NCI-H1694 (cell line): Measurements from ENCODE around the gene SREBF1.
"Not testable (repeated sequence)": the region's sequence is repeated elsewhere in the genome, so short reads cannot be mapped to it uniquely, and the experiment has no call there.

Source experiments
- DNase-seq: peaks from one replicate; lab custom pipeline; 2025; lab: John Stamatoyannopoulos, UW

SREBF1 gene

DNA sequence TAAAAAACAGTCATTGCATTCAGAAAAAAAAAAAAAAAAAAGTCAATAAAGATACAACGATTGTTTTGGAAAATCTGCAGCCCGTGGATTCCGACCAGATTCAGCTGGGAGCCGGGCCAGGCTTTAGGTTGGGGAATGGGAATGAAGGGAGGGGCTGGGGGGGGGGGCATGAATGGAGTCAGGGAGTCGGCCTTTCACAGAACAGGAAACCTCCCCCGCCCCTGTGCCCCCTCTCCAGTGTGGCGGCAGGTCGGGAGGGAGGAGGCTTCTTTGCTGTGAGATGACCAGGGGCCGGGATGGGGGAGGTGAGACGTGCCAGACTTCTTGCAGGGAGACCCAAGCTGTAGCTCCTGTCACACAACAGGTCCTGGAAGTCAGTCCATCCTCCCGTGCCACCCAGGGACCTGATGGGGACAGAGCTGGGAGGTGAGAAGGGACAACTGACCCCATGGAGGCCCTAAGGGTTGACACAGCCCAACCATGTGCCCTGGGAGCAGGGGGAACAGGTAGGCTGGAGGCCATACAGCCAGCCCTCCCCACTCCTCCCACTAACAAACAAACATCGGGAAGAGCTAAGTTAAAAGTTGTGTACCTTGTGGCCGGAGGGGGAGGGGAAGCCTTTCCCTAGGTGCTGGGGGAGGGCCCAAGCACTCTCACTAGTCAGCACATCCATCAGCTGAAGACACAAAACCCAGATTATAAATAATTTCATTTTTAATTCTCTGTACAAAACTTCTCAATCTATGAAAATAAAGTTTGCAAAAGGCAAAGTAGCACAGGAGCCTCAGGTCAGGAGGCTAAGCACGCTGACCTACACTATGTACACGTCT lies 25.2 kb downstream of the SREBF1 start:
- no peak for DNase-seq

DNA sequence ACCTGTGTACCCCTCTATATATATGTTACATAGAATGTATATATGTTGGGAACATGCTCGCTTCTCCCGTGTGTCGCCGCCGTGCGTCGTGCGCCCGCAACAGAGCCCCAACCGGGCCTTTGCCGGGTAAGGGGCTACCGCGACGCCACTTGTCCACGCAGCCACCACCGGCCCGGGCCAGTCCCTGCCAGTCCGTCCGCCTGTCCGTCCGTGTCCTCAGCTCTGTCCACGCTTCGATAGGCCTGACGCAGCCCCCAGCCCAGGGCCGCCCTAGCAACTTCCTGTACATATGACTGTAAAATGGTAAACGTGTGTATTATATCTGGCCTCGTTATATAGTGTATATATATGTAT lies 25.9 kb downstream of the SREBF1 start:
- DNase-seq: no peak

DNA sequence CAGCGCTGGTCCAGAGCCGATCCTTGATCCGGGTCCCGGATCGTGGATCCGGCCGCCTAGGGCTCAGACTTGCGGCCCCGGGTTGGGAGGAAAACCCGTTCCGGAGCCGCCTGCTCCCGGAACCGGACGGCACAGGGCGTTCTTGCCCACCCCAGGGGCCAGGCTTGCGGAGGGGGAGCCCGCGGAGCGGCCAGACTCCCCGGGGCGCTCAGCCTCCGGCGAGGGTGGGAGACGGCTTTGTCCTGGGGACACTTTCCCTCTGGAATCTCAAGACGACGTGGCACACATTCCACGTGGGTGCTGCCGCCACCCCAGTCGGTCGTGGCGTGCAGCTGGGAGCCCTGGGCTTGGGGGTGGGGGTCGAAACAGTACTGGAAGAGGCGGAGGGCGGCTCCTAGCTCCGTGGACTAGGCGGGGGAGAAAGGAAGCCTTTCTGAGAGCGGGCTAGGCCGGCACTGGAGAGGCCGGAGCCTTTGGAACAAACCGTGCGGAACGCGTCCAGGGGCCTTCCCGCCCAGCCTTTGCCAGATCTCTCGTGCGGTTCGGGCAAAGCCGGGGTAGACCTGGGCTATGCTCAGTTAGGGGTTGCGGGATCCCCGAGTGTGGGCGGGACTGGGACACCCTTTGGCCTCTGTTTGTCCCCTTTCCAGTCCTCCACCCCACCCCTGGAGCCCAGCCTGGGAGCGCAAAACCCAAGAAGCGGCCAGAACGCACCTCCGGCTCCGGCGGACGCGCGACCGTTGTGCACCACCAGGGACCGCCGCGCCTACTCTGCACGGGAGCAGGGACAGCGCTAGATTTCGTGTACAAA lies 26.5 kb downstream of the SREBF1 start:
- no peak for DNase-seq

DNA sequence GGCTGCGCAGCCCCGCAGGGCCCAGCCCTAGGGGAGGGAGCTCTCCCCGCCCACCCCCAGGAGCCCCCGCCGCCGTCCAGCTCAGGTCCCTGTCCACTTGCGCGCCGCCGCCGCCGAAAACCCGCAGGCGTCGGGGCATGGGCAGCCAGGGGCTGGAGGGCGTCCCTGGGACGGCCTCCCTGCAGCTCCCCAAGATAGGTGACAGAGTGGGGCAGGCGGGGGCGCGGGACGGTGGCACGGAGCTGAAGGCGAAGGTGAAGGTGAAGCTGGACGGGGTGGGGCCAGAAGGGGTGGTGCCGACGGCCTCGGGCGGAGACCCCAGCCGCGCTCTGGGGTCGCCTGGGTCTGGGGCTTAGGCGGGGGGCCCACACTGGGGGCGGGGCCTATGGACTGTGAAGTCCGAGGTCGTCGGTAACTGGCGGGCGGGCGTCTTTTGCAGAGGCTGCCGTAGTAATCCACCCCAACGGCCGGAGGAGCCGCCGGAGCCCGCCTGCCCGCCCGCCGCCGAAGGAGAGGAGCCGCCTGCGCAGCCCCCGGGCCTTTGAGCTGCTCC lies 27.2 kb downstream of the SREBF1 start:
- no peak for DNase-seq

DNA sequence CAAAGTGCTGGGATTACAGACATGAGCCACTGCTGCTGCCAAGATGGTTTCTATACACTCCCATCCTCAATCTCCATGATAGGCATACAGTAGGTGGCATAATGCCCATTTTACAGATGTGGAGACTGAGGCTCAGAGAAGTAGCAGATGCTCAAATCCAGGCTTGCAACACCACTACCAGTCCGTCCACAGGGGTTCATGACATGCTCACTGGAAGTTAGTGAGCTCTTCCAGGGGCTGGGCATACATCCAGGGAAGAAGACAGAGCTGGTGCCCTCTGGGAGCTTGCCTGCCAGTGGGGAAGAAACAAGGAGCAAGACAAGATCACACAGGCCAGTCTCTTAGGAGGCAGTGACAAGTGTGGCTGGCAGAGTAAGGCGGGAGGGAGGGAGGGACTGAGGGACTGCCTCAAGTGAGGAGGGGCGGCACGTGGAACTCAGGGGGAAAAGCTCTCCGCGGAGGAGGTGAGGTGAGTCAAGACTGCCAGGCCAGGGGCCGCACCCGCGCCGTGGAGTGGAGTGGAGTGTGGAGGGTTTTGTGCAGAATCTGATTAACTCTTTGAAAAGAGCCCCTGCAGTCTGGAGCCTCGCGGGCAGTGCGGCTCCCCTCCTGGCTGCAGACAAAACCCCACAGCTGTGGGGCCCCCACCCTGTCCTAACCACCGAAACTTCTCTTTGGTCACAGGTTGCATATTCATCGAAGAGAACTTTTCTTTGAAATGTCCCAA lies 27.9 kb downstream of the SREBF1 start:
- no peak for DNase-seq

DNA sequence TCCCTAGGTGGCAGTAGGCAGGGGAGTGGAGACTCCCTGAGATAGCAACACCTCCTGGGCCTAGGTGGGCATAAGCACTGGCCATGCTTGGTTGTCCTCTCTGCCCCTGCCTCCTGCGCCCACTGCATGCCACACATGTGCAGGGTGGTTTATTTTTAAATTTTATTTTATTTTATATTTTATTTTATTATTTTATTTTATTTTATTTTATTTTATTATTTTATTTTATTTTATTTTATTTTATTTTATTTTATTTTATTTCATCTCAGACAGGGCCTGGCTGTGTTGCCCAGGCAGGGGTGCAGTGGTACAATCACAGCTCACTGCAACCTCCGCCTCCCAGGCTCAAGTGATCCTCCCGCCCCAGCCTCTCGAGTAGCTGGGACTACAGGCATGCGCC lies 28.6 kb downstream of the SREBF1 start:
- DNase-seq: not testable (repeated sequence)

DNA sequence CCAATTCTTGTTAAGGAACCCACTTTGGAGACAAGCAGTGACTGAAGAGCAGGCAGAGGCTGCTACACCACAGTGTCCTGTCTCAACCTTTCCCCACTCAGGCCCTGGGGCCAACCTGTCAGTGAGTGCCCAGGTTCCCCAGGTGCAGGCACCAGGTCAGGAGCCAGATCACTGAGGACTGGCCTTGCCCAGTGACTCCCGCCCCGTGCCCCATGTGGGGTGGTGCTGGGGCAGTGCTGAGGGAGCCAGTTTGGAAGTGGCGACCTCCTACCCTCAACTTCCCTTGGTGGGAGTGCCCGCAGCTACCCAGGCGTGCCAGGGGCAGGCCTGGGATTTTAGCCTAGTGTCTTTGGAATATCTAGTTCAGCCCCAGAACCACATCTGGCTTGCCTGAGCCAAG lies 29.3 kb downstream of the SREBF1 start:
- no peak for DNase-seq

DNA sequence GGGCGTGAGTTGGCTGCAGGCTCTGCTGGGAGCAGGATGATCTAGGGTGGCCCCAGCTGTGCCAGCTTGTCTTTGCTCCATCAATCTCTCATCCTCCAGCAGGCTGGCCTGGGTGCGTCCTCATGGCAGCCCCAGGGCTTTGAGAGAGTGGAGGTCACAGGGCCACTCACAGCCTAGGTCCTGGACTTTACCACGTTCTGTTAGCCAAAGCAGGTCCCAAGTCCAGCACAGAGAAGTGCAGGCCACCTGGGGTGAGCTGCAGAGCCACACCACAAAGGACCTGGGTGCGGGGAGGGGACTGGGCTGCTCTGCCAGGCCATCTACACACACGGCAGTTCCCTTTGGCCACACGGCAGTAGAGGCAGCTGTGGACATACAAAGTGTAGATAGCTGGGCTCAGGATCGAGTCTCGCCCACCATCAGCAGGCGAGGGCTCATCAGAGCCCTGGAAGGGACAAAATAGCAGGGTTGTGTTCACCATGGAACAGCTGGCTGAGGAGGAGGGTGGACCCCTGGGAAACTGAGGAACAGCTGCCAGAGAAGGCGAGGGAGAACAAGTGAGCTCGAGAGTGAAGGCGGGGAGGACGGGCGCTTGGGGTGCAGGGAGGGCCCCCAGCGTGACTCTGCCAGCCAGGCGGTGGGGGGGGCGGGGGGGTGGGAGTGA lies 30.0 kb downstream of the SREBF1 start:
- no peak for DNase-seq

DNA sequence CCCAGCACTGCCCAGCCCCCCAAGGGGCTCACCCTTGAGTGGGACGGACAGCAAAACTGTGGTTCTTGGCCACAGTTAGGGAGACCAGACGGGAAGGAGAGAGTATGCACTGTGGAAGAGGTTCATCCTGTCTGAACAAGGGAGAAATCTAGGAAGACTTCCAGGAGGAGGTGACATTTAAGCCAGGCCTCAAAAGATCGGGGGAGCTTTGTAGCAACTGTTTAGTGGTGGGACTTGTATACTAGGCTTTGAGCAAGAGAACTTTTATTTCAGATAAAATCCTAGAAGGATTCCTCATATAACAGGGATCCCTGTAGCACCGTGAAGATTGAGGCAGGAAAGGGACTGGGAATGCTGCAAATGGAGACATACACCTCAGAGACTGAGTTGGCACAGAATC lies 30.8 kb downstream of the SREBF1 start:
- DNase-seq: no peak

DNA sequence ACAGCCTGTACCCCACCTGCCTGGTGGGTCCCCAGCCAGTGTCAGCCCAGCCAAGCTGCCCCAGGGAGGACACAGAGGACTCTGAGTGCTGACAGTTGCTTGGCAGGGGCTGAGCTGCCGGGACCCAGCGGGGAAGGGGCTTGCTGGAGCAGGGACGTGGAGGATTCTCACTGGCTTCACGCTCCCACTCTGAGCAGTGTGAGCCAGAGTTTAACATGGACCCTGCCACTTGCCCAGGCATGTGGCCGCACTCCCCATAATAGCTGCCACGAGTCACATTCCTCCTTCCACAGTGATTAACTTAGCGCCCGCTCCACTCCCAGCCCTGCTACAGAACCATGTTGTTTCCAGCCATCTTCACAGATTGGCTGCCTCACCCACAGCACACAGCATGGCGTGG lies 31.2 kb downstream of the SREBF1 start:
- DNase-seq: no peak

DNA sequence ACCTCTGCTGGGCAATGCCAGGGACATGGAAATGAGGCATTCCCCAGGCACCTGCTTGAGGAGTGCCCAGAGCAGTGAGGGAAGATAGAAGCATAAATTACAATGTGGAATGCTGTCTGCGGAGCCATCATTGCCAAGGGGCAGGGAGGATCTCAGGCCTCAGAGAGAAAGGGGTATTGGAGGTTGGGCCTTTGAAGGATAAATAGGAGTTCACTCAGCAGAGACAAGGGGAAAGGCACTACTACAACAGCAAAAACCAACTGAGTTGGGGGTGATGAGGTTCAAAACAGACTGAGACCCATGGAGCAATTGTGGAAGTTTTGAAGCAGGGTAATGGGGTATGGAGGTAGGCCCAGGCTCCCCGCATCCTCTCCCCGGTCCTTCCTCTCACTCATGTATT lies 32.8 kb downstream of the SREBF1 start:
- no peak for DNase-seq

DNA sequence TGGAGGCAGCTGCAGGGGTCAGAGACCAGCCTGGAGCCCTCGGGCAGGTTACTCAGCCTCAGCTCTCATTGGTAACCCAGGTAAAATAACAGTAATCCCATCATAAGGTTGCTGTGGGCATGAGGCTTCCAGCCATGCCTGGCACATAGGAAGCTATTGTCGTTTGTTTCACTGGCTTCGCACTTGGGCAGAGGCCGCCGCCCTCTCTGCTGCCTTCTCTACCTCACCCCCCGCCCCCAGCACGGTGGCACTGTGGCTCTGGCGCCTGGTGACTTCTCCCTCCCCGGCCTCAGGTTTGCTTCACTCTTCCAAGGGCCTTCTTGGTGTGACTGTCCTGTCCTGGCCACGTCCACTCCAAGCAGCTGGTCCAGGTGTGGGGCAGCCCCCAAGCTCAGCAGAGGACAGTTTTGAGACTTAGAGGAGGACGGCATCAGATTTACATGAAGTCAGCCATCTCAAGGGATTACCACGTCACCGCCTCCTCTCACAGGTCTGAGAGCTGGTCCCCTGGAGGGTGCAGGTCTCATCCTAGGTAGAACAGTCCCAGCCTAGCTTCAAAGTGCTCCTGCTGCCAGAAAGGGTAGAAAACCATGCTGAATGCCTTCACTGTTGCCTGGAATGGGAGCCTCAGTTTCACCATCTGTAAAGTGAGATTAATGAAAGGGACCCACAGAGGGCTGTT lies 34.8 kb downstream of the SREBF1 start:
- no peak for DNase-seq

DNA sequence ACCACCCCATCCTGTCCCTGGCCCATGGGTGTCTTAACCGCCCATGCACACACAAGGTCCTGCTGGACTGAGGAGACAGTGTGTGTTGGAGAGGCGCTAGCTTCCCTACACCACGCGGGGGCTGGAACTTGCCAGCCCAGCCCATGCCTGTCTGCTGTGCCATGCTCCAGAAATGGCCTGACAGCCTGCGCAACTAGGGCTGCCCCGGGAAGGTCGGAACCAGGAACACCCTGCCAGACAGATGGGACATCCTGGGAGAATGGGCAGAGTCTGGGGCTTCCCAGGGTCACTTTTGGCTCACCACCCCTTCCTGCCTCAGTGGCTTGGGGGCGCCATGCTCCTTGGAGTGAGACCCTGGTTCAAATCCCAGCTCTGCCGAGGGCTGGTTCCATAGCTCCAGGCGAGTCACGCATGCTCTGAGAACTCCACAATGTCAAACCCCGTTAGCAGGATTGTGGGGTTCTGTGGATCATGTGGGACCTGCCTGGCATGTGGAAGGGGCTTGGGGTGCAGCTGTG lies 36.2 kb downstream of the SREBF1 start:
- no peak for DNase-seq

DNA sequence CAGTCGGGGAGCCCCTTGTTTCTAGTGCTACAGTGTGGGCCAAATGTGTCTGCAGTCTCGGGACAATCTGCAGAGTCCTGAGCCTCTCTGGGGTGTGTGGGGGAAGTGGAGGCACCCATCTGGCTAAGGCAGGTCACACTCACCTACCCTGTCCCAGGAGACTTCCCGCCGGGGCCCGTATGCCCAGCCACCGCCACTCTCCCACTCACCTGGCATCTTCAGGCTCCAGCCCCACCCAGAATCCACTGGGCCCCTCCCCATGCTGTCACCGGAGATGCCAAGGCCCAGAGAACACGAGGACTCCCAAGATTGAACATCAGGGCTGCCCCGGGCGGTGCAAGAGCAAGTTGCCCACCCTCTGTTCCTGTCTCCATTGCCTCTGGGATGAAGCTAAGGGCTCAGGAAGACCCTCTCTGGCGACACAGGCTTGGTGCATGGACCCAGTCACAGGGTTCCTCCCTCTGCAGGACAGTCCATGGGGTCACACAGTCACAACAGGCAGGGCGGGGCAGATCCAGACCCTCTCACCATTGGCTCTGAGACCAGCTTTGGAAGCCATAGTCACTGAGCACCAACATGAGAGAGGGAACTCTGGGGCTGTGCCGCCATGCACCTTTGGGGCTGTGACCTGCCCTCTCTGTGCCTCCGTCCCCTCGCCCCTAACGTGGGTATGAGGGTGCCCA lies 38.1 kb downstream of the SREBF1 start:
- no peak for DNase-seq

DNA sequence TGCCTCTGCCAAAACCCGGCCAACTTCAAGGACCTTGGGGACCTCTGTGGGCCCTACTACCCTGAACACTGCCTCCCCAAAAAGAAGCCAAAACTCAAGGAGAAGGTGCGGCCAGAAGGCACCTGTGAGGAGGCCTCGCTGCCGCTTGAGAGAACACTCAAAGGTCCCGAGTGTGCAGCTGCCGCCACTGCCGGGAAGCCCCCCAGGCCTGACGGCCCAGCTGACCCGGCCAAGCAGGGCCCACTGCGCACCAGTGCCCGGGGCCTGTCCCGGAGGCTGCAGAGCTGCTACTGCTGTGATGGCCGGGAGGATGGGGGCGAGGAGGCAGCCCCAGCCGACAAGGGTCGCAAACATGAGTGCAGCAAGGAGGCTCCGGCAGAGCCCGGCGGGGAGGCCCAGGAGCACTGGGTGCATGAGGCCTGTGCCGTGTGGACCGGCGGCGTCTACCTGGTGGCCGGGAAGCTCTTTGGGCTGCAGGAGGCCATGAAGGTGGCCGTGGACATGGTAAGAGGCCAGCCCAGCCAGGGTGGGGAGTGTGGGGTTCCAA lies 38.7 kb downstream of the SREBF1 start:
- DNase-seq: no peak

DNA sequence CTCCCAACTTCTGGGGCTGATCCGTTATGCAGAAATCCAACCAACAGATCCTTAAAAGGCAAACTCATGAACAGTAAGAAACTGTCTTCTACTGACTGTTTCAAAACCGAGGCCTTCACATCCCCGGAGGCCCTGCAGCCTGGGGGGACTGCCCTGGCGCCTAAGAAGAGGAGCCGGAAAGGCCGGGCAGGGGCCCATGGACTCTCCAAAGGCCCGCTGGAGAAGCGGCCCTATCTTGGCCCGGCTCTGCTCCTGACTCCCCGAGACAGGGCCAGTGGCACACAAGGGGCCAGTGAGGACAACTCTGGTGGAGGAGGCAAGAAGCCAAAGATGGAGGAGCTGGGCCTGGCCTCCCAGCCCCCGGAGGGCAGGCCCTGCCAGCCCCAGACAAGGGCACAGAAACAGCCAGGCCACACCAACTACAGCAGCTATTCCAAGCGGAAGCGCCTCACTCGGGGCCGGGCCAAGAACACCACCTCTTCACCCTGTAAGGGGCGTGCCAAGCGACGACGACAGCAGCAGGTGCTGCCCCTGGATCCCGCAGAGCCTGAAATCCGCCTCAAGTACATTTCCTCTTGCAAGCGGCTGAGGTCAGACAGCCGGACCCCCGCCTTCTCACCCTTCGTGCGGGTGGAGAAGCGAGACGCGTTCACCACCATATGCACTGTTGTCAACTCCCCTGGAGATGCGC lies 39.5 kb downstream of the SREBF1 start:
- no peak for DNase-seq

DNA sequence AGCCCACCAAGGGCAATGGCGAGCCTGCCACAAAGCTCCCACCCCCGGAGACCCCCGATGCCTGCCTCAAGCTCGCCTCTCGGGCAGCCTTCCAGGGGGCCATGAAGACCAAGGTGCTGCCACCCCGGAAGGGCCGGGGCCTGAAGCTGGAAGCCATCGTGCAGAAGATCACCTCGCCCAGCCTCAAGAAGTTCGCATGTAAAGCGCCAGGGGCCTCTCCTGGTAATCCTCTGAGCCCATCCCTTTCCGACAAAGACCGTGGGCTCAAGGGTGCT lies 40.1 kb downstream of the SREBF1 start:
- DNase-seq: no peak

DNA sequence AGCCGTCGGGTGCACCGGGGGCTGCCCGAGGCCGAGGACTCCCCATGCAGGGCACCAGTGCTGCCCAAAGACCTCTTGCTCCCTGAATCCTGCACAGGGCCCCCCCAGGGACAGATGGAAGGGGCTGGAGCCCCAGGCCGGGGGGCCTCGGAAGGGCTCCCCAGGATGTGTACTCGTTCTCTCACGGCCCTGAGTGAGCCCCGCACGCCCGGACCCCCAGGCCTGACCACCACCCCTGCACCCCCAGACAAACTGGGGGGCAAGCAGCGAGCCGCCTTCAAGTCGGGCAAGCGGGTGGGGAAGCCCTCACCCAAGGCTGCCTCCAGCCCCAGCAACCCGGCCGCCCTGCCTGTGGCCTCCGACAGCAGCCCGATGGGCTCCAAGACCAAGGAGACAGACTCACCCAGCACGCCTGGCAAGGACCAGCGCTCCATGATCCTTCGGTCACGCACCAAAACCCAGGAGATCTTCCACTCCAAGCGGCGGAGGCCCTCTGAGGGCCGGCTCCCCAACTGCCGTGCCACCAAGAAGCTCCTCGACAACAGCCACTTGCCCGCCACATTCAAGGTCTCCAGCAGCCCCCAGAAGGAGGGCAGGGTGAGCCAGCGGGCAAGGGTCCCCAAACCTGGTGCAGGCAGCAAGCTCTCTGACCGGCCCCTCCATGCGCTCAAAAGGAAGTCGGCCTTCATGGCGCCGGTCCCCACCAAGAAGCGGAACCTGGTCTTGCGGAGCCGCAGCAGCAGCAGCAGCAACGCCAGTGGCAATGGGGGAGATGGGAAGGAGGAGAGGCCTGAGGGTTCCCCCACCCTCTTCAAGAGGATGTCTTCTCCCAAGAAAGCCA lies 40.6 kb downstream of the SREBF1 start:
- no peak for DNase-seq

DNA sequence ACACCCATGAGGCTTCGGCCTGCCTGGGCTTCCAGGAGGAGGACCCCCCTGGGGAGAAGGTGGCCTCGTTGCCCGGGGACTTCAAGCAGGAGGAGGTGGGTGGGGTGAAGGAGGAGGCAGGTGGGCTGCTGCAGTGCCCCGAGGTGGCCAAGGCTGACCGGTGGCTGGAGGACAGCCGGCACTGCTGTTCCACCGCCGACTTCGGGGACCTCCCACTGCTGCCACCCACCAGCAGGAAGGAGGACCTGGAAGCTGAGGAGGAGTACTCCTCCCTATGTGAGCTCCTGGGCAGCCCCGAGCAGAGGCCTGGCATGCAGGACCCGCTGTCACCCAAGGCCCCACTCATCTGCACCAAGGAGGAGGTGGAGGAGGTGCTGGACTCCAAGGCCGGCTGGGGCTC lies 41.5 kb downstream of the SREBF1 start:
- DNase-seq: no peak
